Endothelial cell of umbilical vein (primary cell): ENCODE data around the gene SLC15A3. TPM values are rescaled to one million over a fixed set of nuclear protein-coding genes. Genes with fewer than 3 reads are reported as not detected.
A peak's percentile ranks its signal among the peaks of the same experiment; 100 is the strongest.

ENCODE experiments used
- BruUV-seq: library from RNA; stranded (reverse); fragments of 400-500 nt; replicated peaks from 2 replicates; lab custom pipeline; 2021; lab: Mats Ljungman, UMichigan
- CTCF ChIA-PET: fragments of 300-600, 350-600 bp; sonication (Branson Sonifier 250); formaldehyde crosslinking; loops from one replicate; lab custom pipeline; 2021; ENCODE audit warnings: antibody characterized with exemption, inconsistent platforms; lab: Charles Lee
- POLR2A ChIA-PET: fragments of 300-600, 350-600 bp; sonication (Branson Sonifier 250); formaldehyde crosslinking; loops from one replicate; lab custom pipeline; 2021; ENCODE audit warnings: antibody characterized with exemption, inconsistent platforms; lab: Charles Lee
- DNase-seq: peaks from one replicate; pipeline ENCODE4 v3.0.0-alpha.2; 2011; ENCODE audit warnings: low read depth, low spot score
- FAIRE-seq: peaks from 2 replicates; lab custom pipeline; 2011; peaks lifted over from hg19 to GRCh38; lab: Jason Lieb, UNC
- H2AFZ ChIP-seq: 2 replicates; pipeline ENCODE4 v1.6.0; 2012; ENCODE audit warnings: low read depth, low read length, control low read depth, inconsistent platforms
- H3K27ac ChIP-seq: 2 replicates; pipeline ENCODE4 v1.5.1; 2011; ENCODE audit warnings: low read depth, mild to moderate bottlenecking, control low read depth, low read length, moderate library complexity; ENCODE audit not compliant: insufficient read depth
- H3K27me3 ChIP-seq, 2 experiments: 2 replicates each; pipeline versions ENCODE4 v1.6.0 to v1.6.1; 2011; ENCODE audit warnings: low read length in 2 of 2, mixed read lengths in 1 of 2; ENCODE audit not compliant: control insufficient read depth in 2 of 2, insufficient read depth in 2 of 2
- H3K36me3 ChIP-seq, 2 experiments: 2 replicates in 1 of 2; 3 replicates in 1 of 2; pipeline ENCODE4 v1.5.1; 2011; ENCODE audit warnings: low read length in 2 of 2, mild to moderate bottlenecking in 1 of 2, moderate library complexity in 1 of 2; ENCODE audit not compliant: control insufficient read depth in 2 of 2, insufficient read depth in 2 of 2; ENCODE audit errors: extremely low read depth in 1 of 2
- H3K4me1 ChIP-seq: 3 replicates; pipeline ENCODE4 v1.5.1; 2011; ENCODE audit warnings: mild to moderate bottlenecking, low read length; ENCODE audit not compliant: control insufficient read depth, insufficient read depth; ENCODE audit errors: extremely low read depth
- H3K4me2 ChIP-seq: 2 replicates; pipeline ENCODE4 v1.6.1; 2011; ENCODE audit warnings: low read length, control low read depth, mixed read lengths; ENCODE audit not compliant: insufficient read depth
- H3K4me3 ChIP-seq, 3 experiments: fragments of 200-600 bp in 1 of 3; sonication (generic), shearing (Covaris generic) in 1 of 3; replicated peaks in 1 of 3; 2 replicates each; pipeline ENCODE4 v1.5.1; 2011 to 2016; ENCODE audit warnings: control low read depth in 3 of 3, low read length in 3 of 3, mild to moderate bottlenecking in 2 of 3, inconsistent platforms in 1 of 3, low read depth in 1 of 3, moderate library complexity in 1 of 3; ENCODE audit not compliant: insufficient read depth in 1 of 3
- H3K79me2 ChIP-seq: 2 replicates; pipeline ENCODE4 v1.6.0; 2012; ENCODE audit warnings: low read length, inconsistent platforms; ENCODE audit not compliant: control insufficient read depth, insufficient read depth
- H3K9ac ChIP-seq: replicated peaks from 2 replicates; pipeline ENCODE3; 2011; ENCODE audit warnings: low read length, control low read depth; ENCODE audit not compliant: insufficient read depth; ENCODE audit errors: extremely low read depth
- H3K9me1 ChIP-seq: replicated peaks from 3 replicates; pipeline ENCODE4 v1.6.0; 2011; ENCODE audit warnings: mild to moderate bottlenecking, low read length; ENCODE audit not compliant: control insufficient read depth, insufficient read depth; ENCODE audit errors: extremely low read depth
- H3K9me3 ChIP-seq: replicated peaks from 2 replicates; pipeline ENCODE4 v1.5.1; 2012; ENCODE audit warnings: low read length, inconsistent platforms; ENCODE audit not compliant: control insufficient read depth, insufficient read depth
- H4K20me1 ChIP-seq: replicated peaks from 2 replicates; pipeline ENCODE3; 2011; ENCODE audit warnings: mild to moderate bottlenecking, low read length; ENCODE audit not compliant: control insufficient read depth, insufficient read depth; ENCODE audit errors: extremely low read depth
- CTCF ChIP-seq, 2 donors: IDR thresholded peaks; 1 replicate in 1 of 2; 2 replicates in 1 of 2; pipeline ENCODE4 v1.5.1; 2011; ENCODE audit warnings: low read length in 2 of 2, mild to moderate bottlenecking in 2 of 2, moderate library complexity in 2 of 2, control low read depth in 1 of 2, inconsistent platforms in 1 of 2, low read depth in 1 of 2; ENCODE audit not compliant: insufficient read depth in 1 of 2; ENCODE audit errors: extremely low read depth in 1 of 2
- GATA2 ChIP-seq: IDR thresholded peaks from 2 replicates; pipeline ENCODE4 v1.7.0; 2011; ENCODE audit warnings: low read depth, mild to moderate bottlenecking, moderate library complexity, mixed read lengths, low read length; ENCODE audit not compliant: insufficient read length, insufficient read depth
- JUN ChIP-seq: IDR thresholded peaks from 2 replicates; pipeline ENCODE4 v1.6.1; 2011; ENCODE audit warnings: borderline replicate concordance, low read depth; ENCODE audit not compliant: insufficient read length, insufficient read depth
- POLR2AphosphoS5 ChIP-seq: IDR thresholded peaks from 2 replicates; pipeline ENCODE4 v1.6.1; 2012; ENCODE audit warnings: low read depth, mild to moderate bottlenecking, control low read depth, low read length, moderate library complexity; ENCODE audit not compliant: insufficient read depth
- dilution Hi-C: fragments of 300-500 bp; cut with MboI; formaldehyde crosslinking; loops from one replicate; pipeline ENCODE4 v1.15.0; 2019; ENCODE audit warnings: low sequenced_read_pairs; ENCODE audit not compliant: extremely low pct_ligation_motif_present
- intact Hi-C: fragments of 100-400 bp; cut with micrococcal nuclease; formaldehyde crosslinking; loops from one replicate; pipeline ENCODE4 v1.10.0; 2022
- polyA plus RNA-seq, 4 experiments: library from polyadenylated mRNA; depleted of rRNA in 3 of 4; stranded (reverse) in 3 of 4; unstranded in 1 of 4; fragments of >200 nt; gene quantifications; 2 replicates each; pipeline versions ENCODE4 v1.2.1 to v1.2.3, GENCODE V29; 2011 to 2012; ENCODE audit warnings: missing spikeins in 1 of 4
- total RNA-seq: library from RNA; stranded (reverse); gene quantifications from 2 replicates; pipeline ENCODE4 v1.2.3, GENCODE V29; 2021

The SLC15A3 gene
- total and polyA plus RNA-seq, 2 donors (not counting 3 experiments of a cell fraction or from before 2014, with no cell fraction given), result 3.3 to 4.4 TPM

DNA sequence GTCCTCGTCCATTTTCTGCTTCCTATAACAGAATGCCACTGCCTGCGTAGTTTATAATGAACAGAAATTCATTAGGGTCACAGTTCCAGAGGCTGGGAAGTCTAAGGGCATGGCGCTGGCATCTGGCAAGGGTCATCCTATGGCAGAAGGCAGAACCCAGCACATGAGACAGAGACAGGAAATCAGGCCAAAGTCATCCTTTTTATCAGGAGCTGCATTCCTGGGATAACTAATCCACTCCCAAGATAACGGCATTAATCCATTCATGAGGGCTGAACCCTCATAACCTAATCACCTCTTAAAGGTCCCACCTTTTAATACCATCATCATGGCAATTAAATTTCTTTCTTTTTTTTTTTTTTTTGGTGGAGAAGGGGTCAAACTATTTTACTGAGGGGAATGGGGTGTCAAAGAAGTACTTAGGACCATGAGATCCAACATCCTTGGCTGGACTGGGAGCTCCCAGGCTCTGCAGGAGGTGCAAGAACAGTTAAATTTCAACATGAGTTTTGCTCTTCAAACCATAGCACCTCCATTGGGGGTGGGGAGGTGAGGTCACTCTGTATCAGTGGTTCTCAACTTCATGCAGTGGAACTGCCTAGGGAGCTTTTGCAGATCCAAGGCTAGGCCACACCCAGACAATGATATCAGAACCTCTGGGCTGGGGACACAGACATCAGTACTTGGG lies 33.6 kb downstream of the SLC15A3 start:
- Histone ChIP-seq H3K27ac (peak overlapping the region; percentile 1), H3K79me2 (peaks cover 51% of the 10 kb centered on the region), H4K20me1 (no peaks in the 10 kb centered on the region), H2AFZ (no peak overlapping the region), H3K9me3 (no peaks in the 10 kb centered on the region), H3K4me2 (no peak overlapping the region), H3K4me3 (no peak overlapping the region), H3K36me3 (peaks cover 3 to 19% of the 10 kb centered on the region in 2 experiments), H3K4me1 (peaks cover 33% of the 10 kb centered on the region), H3K9me1 (no peaks in the 10 kb centered on the region), H3K27me3 (no peaks in the 10 kb centered on the region), H3K9ac (no peak overlapping the region)
- FAIRE-seq (no peak), DNase-seq (no peak)
- intact Hi-C loops, result loop anchor here (10.0 kb wide), 1 partner anchor 216 kb away; no protein-coding TSS in a partner anchor
- BruUV-seq, result no TSS peak
- dilution Hi-C loops, result no loop called here
- CTCF ChIA-PET, result interaction anchor here (1.0 to 1.5 kb wide), 2 partner anchors 19 to 22 kb away, joined by 3 to 6 read pairs; no protein-coding TSS in a partner anchor
- POLR2A ChIA-PET, result no interaction called here
- TF ChIP-seq GATA2 (peak; percentile 28), POLR2AphosphoS5 (no peak), JUN (no peak), CTCF (IDR thresholded peaks at IDR 0.05; ENCODE audit: extremely low read depth in 1 of 2, insufficient read depth in 1 of 2, low read depth in 1 of 2, low read length in 2 of 2) (no peak)
